ENCODE results near the gene GLB1L2.

The GLB1L2 gene

DNA sequence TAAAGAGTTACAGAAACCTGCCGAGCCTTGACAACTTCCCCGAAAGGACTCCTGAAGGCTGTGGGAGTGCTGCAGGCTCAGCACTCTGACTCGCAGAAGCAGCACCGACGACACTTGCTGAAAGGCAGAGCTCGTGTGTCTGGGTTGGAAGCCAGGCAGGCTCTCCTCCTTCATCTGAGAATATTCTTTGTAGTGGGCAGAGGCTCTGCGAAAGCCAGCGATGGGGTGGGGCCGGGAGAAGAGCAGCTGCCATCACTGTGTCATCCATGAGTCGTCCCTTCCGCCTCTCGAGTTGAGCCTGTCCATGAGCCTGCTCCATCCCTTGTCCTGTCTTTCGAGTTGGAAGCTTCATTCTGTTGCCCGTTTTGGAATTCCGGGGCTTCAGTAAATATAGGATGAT is 11.9 kb downstream of the GLB1L2 start:
- TF ChIP-seq EP300 (IDR thresholded peaks at IDR 0.05; ENCODE audit: borderline replicate concordance), result no peak
- TF ChIP-seq, protein P1, sequence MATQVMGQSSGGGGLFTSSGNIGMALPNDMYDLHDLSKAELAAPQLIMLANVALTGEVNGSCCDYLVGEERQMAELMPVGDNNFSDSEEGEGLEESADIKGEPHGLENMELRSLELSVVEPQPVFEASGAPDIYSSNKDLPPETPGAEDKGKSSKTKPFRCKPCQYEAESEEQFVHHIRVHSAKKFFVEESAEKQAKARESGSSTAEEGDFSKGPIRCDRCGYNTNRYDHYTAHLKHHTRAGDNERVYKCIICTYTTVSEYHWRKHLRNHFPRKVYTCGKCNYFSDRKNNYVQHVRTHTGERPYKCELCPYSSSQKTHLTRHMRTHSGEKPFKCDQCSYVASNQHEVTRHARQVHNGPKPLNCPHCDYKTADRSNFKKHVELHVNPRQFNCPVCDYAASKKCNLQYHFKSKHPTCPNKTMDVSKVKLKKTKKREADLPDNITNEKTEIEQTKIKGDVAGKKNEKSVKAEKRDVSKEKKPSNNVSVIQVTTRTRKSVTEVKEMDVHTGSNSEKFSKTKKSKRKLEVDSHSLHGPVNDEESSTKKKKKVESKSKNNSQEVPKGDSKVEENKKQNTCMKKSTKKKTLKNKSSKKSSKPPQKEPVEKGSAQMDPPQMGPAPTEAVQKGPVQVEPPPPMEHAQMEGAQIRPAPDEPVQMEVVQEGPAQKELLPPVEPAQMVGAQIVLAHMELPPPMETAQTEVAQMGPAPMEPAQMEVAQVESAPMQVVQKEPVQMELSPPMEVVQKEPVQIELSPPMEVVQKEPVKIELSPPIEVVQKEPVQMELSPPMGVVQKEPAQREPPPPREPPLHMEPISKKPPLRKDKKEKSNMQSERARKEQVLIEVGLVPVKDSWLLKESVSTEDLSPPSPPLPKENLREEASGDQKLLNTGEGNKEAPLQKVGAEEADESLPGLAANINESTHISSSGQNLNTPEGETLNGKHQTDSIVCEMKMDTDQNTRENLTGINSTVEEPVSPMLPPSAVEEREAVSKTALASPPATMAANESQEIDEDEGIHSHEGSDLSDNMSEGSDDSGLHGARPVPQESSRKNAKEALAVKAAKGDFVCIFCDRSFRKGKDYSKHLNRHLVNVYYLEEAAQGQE (IDR thresholded peaks at IDR 0.05; ENCODE audit: low read depth), result no peak
- TF ChIP-seq CREB1 (IDR thresholded peaks at IDR 0.05; ENCODE audit: low read depth), result no peak
- TF ChIP-seq EGR1 (IDR thresholded peaks at IDR 0.05), result no peak
- no peak for TF ChIP-seq TCF12 (IDR thresholded peaks at IDR 0.05; ENCODE audit: low read depth)
- no peak for TF ChIP-seq YY1 (IDR thresholded peaks at IDR 0.05; ENCODE audit: low read depth)
- no peak for TF ChIP-seq RAD21 (IDR thresholded peaks at IDR 0.05; ENCODE audit: low read depth)
- TF ChIP-seq TEAD4 (IDR thresholded peaks at IDR 0.05), result no peak

DNA sequence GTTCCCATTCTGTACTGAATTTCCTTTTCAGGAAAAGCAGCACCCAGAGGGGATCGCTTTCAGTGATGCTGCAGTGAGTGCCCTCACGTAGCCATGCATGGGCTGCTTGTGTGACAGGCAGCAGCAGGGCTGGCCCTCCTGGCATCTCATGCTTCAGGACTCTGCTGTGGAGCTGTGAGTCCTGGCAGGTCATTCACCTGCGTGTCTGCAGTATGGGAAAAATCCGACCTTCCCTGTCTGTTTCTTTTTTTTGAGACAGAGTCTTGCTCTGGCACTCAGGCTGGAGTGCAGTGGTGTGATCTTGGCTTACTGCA is 13.4 kb downstream of the GLB1L2 start:
- TF ChIP-seq CEBPB (IDR thresholded peaks at IDR 0.05) (no peak), EP300 (IDR thresholded peaks at IDR 0.05; ENCODE audit: borderline replicate concordance) (no peak), NFIC (IDR thresholded peaks at IDR 0.05) (no peak), TAF1 (IDR thresholded peaks at IDR 0.05; ENCODE audit: low read depth) (no peak), FOXM1 (IDR thresholded peaks at IDR 0.05; ENCODE audit: borderline replicate concordance, low read depth) (no peak), RAD21 (IDR thresholded peaks at IDR 0.05; ENCODE audit: low read depth) (no peak), CREB1 (IDR thresholded peaks at IDR 0.05; ENCODE audit: low read depth) (no peak), TCF12 (IDR thresholded peaks at IDR 0.05; ENCODE audit: low read depth) (no peak), TEAD4 (IDR thresholded peaks at IDR 0.05) (no peak), ZBTB7A (IDR thresholded peaks at IDR 0.05; ENCODE audit: low read depth) (no peak), YY1 (IDR thresholded peaks at IDR 0.05; ENCODE audit: low read depth) (no peak)
- TF ChIP-seq, protein P1 (IDR thresholded peaks at IDR 0.05; ENCODE audit: low read depth), result no peak
- TF ChIP-seq, protein P2, sequence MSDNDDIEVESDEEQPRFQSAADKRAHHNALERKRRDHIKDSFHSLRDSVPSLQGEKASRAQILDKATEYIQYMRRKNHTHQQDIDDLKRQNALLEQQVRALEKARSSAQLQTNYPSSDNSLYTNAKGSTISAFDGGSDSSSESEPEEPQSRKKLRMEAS (IDR thresholded peaks at IDR 0.05), result no peak
- TF ChIP-seq, protein P3, sequence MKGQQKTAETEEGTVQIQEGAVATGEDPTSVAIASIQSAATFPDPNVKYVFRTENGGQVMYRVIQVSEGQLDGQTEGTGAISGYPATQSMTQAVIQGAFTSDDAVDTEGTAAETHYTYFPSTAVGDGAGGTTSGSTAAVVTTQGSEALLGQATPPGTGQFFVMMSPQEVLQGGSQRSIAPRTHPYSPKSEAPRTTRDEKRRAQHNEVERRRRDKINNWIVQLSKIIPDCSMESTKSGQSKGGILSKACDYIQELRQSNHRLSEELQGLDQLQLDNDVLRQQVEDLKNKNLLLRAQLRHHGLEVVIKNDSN (IDR thresholded peaks at IDR 0.05), result no peak

DNA sequence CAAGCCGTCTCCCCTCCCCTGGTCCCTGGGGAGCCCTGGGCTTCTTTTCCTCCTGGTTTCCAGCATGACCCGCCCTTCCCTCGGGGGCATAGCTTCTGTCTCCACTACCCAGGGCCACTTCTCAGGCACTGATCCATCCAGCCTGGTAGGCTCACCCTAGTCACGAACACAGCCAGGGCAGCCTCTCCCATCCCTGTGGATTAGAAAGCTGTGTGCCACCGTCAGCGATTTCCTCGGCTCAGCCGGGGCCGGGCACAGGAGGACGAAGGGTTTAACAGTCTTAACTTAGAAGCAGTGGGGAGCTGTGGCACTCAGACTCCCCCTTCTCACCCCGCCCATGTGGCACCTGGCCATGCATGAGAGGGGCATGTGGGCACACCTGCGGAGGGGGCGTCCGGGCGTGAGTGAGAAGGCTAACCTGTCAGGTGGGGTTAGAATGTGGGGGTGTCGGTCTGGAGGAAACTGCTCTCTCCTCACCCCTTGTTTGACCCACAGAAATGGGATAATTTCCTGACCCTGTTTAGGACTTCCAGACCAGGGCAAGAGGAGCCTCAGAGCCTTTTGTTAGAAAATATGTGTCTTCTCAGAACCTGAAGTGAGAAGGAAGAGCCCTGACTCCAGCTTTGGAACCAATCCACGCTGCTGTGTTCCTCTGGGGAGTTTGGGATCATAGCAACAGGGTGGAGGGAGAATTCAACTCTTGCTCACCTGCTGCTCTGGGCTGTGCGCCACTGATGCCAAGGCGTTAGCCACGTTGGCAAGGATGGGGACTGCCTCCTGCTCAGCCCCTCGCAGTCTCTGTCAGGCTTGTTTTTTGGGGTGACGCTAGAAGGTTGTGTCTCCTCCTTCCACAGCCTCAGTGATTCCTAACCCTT is 14.6 kb downstream of the GLB1L2 start:
- TF ChIP-seq YY1 (IDR thresholded peaks at IDR 0.05; ENCODE audit: low read depth), result no peak
- TF ChIP-seq EGR1 (IDR thresholded peaks at IDR 0.05), result no peak
- TF ChIP-seq TEAD4 (IDR thresholded peaks at IDR 0.05), result no peak
- TF ChIP-seq, protein P3 (IDR thresholded peaks at IDR 0.05), result no peak
- TF ChIP-seq EP300 (IDR thresholded peaks at IDR 0.05; ENCODE audit: borderline replicate concordance), result no peak
- TF ChIP-seq TAF1 (IDR thresholded peaks at IDR 0.05; ENCODE audit: low read depth), result no peak
- TF ChIP-seq ZBTB7A (IDR thresholded peaks at IDR 0.05; ENCODE audit: low read depth), result no peak
- TF ChIP-seq CEBPB (IDR thresholded peaks at IDR 0.05), result no peak
- TF ChIP-seq NFIC (IDR thresholded peaks at IDR 0.05), result no peak

DNA sequence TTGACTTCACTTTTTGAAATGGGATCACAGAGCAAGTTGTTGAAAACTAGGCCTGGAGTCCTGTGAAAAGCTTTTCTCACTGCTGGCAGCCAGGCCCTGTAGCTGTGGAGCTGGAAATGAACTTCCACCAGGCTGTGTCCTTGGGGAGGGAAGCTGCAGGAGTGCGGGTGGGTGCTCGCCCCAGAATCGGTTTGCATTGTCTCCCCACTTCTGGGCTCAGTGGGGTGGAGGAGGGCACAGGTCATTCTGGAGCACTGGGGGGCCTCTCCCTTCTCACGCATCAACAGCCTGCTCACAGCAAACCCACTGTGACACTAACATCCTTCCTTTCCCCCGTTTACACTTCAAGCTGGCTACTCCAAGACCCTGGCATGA is 15.2 kb downstream of the GLB1L2 start:
- no peak for TF ChIP-seq CREB1 (IDR thresholded peaks at IDR 0.05; ENCODE audit: low read depth)
- no peak for TF ChIP-seq NFIC (IDR thresholded peaks at IDR 0.05)
- TF ChIP-seq, protein P2 (IDR thresholded peaks at IDR 0.05), result no peak
- no peak for TF ChIP-seq RAD21 (IDR thresholded peaks at IDR 0.05; ENCODE audit: low read depth)
- TF ChIP-seq TAF1 (IDR thresholded peaks at IDR 0.05; ENCODE audit: low read depth), result no peak
- TF ChIP-seq, protein P1 (IDR thresholded peaks at IDR 0.05; ENCODE audit: low read depth), result no peak
- no peak for TF ChIP-seq EGR1 (IDR thresholded peaks at IDR 0.05)
- TF ChIP-seq, protein P3 (IDR thresholded peaks at IDR 0.05), result no peak
- no peak for TF ChIP-seq EP300 (IDR thresholded peaks at IDR 0.05; ENCODE audit: borderline replicate concordance)
- no peak for TF ChIP-seq YY1 (IDR thresholded peaks at IDR 0.05; ENCODE audit: low read depth)
- TF ChIP-seq ZBTB7A (IDR thresholded peaks at IDR 0.05; ENCODE audit: low read depth), result no peak
- TF ChIP-seq TCF12 (IDR thresholded peaks at IDR 0.05; ENCODE audit: low read depth), result no peak
- no peak for TF ChIP-seq TEAD4 (IDR thresholded peaks at IDR 0.05)
- no peak for TF ChIP-seq FOXM1 (IDR thresholded peaks at IDR 0.05; ENCODE audit: borderline replicate concordance, low read depth)
- no peak for TF ChIP-seq CEBPB (IDR thresholded peaks at IDR 0.05)

Measured in Ishikawa (cell line).